COLO829 (cell line): ENCODE data around the gene CBFA2T3.

Experiments
- DNase-seq: peaks from one replicate; pipeline ENCODE4 v3.0.0; 2012; ENCODE audit warnings: low spot score

The CBFA2T3 gene

DNA sequence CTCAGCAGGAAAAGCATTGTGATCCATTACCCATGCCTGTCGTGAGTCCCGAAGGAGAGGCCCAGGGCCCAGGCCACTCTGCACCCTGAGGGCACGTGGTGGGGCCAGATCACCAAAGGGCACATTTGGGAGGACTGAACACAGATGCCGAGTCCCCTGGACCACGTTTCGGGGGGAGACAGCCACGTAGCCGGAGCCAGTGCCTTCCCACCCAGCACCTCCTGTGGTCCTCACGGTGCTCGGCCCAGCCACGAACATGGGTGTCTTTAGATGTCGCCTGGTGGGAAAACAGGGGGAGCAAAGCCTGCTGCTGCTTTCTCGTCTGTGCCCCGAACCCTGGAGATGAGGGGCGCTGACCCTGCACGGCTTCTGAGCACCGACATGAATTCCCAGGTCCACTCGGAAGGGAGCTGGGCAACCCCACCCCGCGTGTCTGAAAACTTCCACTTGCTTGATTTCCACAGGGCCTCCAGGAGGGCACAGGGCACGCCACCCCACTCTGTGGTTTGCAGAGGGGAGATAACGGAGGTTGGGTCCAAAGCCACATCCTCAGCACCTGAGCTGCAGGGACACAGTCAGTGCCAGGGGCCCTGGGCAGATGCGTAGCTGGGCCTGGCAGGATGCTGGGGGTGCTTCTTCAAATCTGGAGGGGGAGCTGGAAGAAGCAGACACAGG, 14.4 kb downstream of the CBFA2T3 start:
- DNase-seq, result no peak

DNA sequence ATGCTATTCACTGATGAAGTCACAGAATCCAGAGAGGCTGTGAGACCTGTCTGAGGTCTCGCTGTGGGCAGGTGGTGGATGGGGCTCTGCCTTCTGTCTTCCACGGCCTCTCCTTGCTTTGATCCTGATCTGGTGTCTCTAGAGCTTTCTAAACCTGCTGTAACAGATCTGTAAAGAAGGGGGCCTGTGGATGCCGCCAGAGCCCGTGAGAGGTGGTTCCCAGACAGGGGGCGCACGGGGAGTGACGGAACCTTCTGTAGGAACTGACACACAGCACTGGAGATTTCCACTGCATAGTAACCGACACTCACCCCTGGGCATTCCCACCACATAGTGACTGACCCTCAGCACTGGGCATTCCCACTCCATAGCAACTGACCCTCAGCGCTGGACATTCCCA, 16.0 kb downstream of the CBFA2T3 start:
- no peak for DNase-seq

DNA sequence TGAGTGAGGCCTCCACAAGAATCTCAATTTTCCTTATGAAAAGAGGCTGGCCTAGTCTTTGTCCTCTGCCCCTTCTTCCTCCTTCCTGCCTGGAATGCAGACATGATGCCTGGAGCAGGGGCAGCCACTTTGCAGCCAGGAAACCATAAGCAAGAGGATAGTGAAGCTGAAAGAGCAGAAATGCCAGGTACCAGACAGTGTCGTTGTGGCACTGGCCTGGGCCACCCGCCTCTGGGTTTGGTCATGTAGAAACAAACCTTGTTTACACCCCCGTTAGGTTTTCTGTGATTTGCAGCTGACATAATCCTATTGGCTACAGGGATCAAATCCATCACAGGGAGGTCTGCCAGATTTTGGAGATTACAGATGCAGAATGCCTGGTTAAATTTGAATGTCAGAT, 16.5 kb downstream of the CBFA2T3 start:
- DNase-seq, result no peak

DNA sequence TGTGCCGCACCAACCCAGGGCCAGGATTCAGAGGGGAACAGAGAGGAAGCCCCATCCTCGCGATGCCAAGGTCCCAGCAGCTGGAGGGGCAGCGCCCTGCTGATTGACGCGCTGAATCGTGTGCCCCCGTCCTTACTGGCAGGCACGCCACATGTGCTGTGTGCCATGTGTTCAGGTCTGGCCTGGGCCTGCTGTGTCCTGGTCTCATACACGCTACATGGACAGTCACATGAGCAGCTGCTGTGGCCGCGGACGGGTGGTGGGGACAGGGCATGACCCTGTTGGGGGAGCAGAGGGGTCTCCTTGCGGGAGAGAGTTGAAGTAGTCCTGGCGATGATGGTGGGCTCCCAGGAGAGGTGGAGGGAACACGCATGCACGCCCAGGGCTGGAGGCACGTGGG, 18.0 kb downstream of the CBFA2T3 start:
- DNase-seq, result no peak

DNA sequence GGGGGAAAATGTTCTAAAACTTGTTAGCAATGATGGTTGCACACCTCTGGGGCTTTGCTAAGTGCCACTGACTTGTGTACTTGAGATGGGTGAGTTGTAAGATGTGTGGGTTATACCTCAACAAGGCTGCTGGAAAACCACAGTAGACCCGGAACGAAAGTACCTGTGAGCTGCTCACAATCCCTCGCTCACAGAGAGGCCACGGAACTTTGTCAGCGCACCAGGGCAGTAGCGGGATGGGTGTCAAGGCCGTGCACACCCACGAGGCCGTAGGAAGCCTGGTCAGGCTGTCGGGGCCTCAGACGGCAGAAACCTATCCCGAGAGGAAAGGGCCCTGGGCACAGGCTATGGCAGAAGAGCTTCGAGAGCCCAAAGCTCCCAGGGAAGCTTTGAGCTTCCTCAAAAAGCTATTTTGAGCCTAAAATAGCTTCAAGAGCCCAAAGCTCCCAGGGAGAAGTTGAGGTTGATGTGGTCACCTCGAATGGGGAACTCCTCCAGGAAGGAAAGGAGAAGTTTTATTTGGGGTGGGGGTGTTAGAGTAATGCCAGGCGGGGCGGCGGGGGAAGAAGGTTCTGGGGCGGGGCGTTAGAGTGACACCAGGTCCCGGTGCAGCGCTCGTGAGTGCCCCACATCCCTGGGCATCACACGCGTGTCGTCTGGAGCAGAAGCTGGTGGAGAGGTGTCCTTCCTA, 19.0 kb downstream of the CBFA2T3 start:
- no peak for DNase-seq

DNA sequence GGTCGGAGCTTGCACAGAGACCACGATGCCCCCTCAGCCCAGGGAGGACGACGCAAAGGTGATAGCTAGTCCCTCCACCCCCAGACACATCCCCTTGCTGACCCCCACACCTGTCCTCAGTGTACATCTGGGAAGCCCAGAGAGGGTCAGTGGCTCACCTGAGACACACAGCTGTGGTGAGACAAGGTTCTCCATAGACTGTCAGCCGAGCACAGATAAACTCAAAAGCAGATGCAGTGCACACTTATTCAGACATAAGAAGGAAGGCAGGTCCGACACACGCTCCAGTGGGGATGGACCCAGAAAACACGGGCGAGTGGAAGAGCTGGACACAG, 19.6 kb downstream of the CBFA2T3 start:
- DNase-seq, result no peak

DNA sequence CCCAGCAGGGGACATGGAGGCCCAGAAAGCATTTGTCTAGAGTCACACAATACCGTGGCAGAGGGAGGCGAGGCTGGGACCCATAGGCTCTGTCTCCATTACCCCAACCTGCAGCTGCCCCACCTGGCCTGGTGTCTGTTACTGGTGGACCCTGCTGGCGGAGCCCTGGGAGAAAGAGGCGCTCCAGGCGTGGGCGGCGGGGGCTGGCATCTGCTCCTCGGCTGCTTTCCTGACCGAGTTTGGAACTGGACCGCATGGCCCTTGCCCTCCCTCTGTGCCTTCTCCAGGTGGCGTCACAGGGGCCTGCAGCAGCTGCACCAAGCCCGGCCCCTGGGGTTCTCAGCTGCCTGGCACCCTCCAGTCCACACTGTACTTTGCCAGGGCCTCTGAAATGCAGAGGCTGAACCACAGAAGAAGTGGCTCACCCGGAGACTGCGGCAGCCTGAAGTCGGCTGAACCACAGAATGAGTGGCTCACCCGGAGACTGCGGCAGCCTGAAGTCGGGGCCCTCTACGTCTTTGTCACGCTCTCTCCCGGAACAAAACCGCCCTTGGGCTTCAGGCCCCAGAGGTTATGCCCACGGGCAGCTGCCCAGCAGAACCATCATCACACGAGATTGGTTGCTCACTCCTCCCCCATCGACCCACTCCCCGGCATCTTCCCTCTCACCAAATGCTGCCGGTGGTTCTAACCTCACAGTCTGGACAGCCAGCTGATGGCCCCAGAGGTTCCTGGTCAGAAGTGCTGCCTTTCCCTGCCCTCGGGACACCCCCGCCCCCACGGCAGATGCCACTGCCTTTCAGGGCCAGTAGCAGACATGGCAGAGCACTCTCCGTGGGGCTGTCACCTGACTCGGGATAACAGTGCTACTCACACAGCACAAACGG, 20.2 kb downstream of the CBFA2T3 start:
- DNase-seq, result no peak

DNA sequence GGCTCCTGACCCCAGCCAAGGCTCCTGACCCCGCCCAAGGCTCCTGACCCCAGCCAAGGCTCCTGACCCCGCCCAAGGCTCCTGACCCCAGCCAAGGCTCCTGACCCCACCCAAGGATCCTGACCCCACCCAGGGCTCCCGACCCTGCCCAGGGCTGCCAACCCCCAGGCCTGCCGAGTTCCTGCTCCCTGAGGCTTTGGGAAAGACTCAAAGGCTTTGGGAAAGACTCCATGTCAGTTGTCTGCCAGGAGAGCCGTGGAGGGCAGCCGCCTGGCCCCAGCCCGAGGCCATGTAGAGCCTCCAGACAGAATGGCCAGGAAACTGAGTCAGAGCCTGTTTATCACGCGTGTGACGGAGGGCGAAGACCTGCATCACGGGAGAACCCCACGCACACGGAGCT, 21.1 kb downstream of the CBFA2T3 start:
- no peak for DNase-seq

DNA sequence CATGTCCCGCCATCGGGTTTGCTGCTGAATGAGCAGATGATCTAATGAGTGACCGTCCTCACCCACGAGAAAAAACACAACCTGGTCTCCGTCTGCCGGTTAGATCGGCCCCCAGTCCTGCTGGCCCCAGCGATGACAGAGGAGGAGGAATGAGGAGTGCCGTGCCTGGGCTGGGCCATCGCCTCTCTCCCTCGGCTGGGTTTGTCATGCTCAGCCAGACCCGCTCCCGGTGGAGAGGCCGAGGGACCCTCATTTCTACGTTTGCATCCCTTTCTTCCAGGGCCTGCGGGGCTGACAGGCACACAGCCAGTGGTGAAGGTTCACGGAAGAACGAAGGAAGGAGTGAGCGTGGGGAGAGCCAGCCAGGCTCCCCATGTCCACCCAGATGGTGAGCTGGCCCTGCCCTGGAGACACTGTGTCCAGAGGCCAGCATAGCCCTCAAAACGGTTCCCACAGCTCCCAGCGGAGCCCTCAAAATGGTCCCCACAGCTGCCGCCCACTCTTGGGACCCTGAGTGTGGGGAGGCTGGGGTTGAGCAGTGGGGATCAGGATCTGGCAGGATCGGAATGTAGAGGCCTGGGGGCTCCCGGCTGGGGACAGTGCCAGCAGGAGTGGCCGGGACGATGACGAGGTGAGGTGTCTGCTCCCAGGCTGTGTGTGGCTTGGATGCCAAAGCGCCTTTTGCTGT, 23.9 kb downstream of the CBFA2T3 start:
- no peak for DNase-seq

DNA sequence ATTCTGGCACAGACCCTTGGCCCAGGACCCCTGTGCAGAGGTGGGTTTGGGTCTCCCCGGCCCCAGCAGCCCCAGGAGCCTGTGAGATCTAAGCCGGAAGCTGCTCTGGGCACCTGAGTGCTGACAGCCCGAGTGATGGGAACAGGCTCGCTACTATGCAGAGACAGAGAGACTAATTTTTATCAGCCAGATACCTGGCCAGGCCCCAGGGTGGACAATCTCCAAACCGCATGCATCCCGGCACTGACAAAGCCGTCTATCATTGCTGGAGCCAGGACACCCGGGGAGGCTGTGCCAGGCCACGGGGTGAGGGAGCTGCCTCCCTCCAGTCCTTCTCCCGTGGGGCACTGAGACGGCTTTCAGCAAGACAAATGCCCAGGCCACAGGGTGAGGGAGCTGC, 25.0 kb downstream of the CBFA2T3 start:
- no peak for DNase-seq

DNA sequence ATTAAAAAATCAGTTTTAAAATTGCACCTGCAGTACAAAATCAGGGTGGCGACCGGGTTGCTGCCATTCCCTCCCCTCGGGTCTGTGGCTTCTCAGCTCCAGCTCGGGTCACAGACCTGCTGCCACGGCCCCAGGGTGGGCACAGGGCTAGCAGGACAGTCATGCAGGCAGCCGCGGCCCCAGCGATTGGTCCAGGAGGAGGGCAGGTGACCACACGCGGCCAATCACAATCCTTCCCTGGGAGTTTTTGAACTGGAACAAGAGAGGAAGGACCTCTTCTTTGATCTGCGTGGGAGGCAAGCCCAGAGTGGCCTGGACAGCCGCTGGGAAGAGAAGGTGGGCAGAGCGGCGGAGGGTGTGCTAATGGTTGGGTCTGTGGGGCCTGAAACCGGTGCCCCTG, 25.5 kb downstream of the CBFA2T3 start:
- no peak for DNase-seq

DNA sequence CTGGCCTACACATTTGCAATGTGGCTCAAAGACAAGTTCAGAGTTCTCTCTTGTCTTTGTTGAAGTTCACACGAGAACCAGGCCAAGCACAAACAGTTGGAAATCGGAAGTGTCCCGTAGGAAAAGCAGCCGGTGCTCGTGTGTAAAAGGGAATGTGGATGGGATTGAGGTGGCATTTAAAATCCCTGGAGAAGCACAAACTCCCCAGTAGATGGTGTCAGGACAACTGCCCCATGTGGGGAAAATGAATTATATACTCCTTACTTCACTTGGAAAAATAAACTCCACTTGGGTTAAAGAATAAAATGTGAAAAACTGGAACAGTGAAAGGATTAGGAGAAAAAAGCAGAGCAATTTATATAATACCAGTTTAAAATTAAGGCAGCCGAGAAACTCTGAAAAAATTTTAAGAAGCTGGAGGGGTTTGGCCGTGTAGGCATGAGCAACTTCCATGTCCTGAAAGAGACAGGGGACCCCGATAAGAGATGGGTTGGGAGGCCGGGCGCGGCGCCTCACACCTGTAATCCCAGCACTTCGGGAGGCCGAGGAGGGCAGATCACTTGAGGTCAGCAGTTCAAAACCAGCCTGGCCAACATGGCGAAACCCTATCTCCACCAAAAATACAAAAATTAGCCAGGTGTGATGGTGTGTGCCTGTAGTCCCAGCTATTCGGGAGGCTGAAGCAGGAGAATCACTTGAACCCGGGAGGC, 28.1 kb downstream of the CBFA2T3 start:
- no peak for DNase-seq

DNA sequence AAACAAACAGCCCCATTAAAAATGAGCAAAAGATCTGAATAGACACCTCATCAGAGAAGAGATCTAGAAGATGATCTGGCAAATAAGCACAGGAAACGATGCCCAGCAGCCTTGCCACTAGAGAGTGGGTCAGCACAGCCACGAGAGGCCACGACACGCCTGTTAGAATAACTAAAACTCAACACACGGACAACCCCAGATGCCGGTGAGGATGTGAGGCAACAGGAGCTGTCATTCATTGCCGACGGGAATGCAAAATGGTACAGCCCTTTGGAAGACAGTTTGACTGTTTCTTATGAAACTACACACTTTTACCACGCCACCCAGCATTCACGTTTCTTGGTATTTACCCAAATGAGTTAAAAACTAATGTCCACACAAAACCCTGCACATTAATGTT, 31.5 kb downstream of the CBFA2T3 start:
- DNase-seq, result no peak

DNA sequence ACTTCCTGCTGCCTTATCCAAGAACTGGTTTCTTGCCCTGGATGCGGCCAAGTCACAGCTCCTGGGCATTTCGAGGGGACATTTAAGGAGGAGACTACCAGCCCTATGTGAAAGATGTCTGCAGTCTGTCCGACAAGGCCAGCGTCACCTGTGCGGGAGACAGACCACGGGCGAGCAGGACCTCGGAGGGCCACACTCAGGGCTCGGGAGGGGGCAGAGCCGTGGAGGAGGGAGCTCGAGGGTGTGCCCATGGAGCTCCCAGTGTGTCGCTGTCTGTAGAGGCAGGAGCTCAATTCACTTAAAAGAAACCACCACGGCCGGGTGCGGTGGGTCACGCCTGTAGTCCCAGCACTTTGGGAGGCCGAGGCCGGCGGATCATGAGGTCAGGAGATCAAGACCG, 33.3 kb downstream of the CBFA2T3 start:
- no peak for DNase-seq

DNA sequence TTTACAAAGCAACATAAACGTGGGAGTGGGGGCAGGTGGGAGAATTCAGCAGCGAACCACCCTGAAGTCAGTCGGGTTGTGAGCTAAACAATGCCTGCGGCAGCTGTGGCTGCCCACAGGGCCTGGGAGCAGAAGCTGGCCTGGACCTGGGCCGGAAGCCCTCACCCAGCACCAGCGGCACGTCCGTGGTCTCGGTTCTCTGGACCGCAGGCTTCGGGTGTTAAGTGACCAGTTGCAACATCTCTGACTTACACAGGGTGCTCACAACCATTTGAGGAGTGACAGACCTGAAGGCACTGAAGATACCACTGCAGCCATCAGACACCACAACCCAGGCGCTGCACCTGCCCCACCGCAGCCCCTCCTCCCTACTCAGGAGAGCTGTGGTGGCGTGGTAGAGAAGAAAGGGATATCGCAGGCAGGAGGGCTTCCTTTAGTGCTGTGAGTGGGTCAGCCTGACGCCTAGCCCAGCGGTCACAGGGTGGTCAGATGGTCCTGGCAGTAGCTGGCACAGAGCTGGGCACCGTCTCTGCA, 33.8 kb downstream of the CBFA2T3 start:
- no peak for DNase-seq

DNA sequence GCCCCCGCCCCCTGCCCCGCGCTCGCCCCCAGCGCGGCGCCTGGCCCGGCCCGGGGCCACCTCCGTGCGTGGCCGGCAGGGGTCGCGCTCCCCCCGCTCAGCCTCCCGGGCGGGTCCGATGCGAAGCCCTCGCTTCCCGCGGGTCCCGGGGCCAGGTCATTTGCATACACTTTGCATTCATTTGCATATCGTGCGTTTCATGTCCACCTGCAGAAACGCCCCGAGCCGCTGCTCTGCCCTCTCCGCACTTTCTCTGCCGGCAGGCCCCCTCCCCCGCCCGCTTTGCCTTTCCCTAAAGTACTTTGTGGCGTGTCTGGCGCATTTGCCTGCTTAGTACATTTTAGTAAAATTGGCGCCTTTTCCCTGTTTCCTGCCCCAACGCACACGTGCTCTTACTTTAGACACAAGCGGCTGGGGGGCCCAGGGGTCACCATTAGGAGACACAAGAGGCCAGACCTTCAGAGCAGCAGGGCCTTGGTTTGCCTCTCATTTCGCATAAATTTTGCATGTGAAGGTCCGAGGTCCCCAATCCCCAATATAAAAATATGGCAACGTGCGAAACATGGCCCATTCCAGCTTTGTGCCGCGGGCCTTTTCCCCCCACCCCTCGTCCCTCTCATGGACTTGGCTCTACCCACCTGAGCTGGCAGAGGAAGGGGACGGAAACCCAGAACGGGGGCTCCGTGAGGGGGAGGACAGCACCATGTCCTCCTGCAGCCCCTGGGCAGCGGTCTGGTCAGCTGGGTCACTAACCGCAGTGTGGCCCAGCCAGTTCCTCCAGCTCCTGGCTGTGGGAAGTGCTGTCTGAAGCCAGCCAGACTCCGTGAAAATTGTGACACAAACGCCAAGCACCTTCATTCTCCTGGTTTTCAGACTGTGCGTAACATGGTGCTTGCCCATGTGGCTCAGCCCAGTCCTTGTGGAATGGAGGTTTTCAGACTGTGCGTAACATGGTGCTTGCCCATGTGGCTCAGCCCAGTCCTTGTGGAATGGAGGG, 34.8 kb downstream of the CBFA2T3 start:
- DNase-seq, result no peak

DNA sequence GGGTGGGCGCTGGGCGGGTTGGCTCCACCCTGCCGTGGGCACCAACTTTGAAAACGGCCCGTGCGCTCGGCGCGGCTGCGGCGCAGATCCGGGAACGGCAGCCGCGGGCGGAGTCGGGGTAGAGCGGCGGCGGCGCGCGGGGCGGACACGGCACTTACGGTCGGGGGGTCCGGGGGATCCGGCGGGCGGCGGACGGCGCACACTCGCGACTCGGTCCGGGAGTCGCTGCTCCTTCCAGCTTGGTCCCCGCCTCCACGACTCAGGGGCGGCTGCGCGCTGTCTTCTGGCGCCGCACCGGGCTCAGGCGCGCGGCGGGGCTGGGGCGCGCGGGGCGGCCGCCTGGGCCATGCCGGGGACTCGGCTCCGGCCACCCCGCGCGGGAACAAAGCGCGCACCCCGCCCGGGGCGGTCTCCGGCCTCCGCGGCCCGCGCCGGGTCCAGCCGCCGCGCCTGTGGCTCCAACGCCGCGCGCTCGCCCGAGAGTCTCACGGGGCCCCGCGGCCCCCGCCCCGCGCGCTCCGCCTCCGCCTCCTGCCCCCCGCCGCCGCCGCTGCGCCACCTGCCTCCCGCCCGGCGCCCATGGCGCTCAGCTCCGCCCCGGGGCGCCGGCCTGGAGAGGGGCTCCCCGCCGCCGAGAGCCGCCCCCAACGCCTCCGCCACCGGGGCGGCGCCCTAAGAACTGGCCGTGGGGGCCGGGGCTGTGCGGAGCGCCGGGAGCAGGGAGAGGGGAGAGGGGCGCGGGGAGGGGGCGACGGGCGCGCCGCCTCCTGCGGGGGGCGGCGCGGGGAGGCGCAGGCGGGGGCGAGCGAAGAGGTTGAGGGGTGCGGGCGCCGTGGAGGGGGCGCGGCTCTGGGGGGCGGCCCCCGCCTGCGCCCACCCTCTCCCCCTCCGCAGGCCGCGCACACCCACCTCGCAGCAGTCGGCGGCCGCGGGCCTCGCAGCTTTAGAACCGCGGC, 35.9 kb downstream of the CBFA2T3 start:
- no peak for DNase-seq

DNA sequence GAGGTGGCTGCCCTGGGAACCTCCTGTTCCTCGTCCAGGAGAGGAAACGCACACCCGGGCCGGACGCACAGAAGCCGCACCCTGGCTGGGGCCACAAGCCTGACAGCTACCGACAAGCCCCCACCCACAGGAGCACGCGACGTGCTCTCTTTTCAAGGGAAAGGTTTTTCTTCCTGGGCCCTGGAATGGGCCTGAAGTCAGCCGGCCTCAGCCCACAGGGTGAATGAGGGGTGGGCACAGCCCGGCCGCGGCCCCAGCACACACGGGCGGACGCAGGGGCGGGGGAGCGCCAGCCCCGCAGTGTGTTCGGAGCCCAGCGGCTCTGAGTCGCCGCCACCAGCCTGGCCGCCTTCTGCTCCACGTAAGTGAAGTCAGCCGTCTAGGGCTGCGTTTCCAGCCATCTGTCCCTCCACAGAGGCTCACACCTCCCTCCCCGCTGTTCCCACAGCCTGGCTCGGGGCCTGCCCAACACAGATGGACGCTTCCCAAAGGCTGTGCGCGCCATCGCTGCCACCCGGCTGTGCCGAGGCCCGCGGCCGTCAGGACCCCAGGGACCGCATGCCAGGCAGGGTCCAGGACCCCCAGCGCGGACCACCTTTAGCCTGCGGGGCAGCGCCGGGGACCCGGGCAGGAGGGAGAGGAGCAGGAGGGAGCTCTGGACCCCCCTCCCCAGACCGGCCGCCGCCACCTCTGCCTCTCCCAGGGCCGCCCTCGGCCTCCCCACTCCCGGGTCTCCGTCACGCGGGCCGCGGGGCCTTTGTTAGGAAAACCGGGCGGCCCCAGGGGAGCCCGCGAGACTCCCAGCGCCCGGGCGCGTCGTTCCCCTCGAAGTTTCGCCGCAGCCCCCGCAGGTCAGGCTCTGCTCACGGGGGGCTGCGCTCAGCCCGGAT, 36.8 kb downstream of the CBFA2T3 start:
- no peak for DNase-seq
